K562 (cell line): ENCODE data around the gene RBM19. TPM values are rescaled to one million over a fixed set of nuclear protein-coding genes. Genes with fewer than 3 reads are reported as not detected.

ENCODE experiments used
- BRD9 ChIP-seq: fragments of 450-650 bp; IDR thresholded peaks from 2 replicates; pipeline ENCODE4 v1.6.1; 2018; ENCODE audit warnings: low read depth; ENCODE audit not compliant: partially characterized antibody
- CREB3 ChIP-seq: fragments of 450-650 bp; conservative IDR thresholded peaks from 2 replicates; pipeline ENCODE4 v1.6.1; 2016; ENCODE audit warnings: missing genetic modification characterization, low read depth, mild to moderate bottlenecking, missing compliant biosample characterization, moderate library complexity
- CREBBP ChIP-seq: IDR thresholded peaks from one replicate; pipeline ENCODE4 v1.6.1; 2012; ENCODE audit warnings: low read depth, mild to moderate bottlenecking, control low read depth, inconsistent platforms, low read length
- ESRRB ChIP-seq: fragments of 250-450 bp; sonication (Bioruptor Pico); IDR thresholded peaks from 2 replicates; pipeline ENCODE4 v1.5.0; 2020; ENCODE audit warnings: mild to moderate bottlenecking, moderate library complexity, borderline replicate concordance
- MCM5 ChIP-seq: fragments of 450-650 bp; IDR thresholded peaks from 2 replicates; pipeline ENCODE4 v1.6.1; 2016; ENCODE audit warnings: low read depth
- RERE ChIP-seq: sonication (generic); formaldehyde crosslinking; IDR thresholded peaks from 2 replicates; pipeline ENCODE4 v1.8.0; 2023; ENCODE audit warnings: missing genetic modification reagents, mild to moderate bottlenecking, borderline replicate concordance
- ZC3H8 ChIP-seq: fragments of 450-650 bp; IDR thresholded peaks from 2 replicates; pipeline ENCODE4 v1.6.1; 2017
- polyA plus RNA-seq, 8 experiments: library from polyadenylated mRNA; depleted of rRNA in 4 of 8; stranded (reverse) in 5 of 8; unstranded in 3 of 8; fragments of >200 nt; fragmentation: Nextera tagmentation in 2 of 8; fragmentation: Illumina TruSeq in 1 of 8; extraction: Ambion mirVana in 2 of 8; extraction: Trizol in 1 of 8; gene quantifications; 2 replicates each; pipeline versions ENCODE4 v1.2.1 to v1.2.3, GENCODE V29; 2011 to 2014; ENCODE audit warnings: inconsistent platforms in 1 of 8, missing spikeins in 1 of 8
- total RNA-seq, 7 experiments: library from RNA; depleted of rRNA in 6 of 7; stranded (reverse); fragments of >200 nt in 6 of 7; fragmentation: Illumina TruSeq in 2 of 7; extraction: Trizol in 2 of 7; gene quantifications; 2 replicates each; pipeline versions ENCODE4 v1.2.1 to v1.2.3, GENCODE V29; 2011 to 2021; ENCODE audit warnings: low replicate concordance in 1 of 7

The RBM19 gene
- total and polyA plus RNA-seq, 9 of the 15 experiments (the other 6 are each of a cell fraction or from before 2014, with no cell fraction given), result 16.0 to 58.4 (median 37.9) TPM

- TF ChIP-seq CREB3 (tag) (no peak), ZC3H8 (no peak), CREBBP (no peak), MCM5 (no peak), BRD9 (no peak), ESRRB (CRISPR knock-in tag) (no peak), RERE (CRISPR knock-in tag) (no peak)
These were observed 8.0 kb downstream of the RBM19 start (continued) for GRCh38 chr12:113958108-113958507.
